Stimulated activated CD4-positive, alpha-beta T cell treated with anti-CD3 and anti-CD28 coated beads, Interleukin-4, amount 100 ng/mL, for 48 hours (primary cell): ENCODE results near the gene GPM6B.

Experiments
- DNase-seq, 2 donors: peaks; one replicate each; pipeline ENCODE4 v3.0.0-alpha.2; 2020; ENCODE audit warnings: low read depth in 2 of 2

GPM6B gene

GRCh38 chrX:13816643-13817627 lies at the start of gene GPM6B:
GPM6B (minus strand) TSS chrX:13817093; CDS start chrX:13816904, 189 bp downstream.
- no peak for DNase-seq

GRCh38 chrX:13864264-13864663 lies 47.4 kb upstream of the GPM6B start:
- no peak for DNase-seq

- DNase-seq, result no peak
Measured at GRCh38 chrX:13863324-13863723, 46.4 kb upstream of the GPM6B start.

DNA sequence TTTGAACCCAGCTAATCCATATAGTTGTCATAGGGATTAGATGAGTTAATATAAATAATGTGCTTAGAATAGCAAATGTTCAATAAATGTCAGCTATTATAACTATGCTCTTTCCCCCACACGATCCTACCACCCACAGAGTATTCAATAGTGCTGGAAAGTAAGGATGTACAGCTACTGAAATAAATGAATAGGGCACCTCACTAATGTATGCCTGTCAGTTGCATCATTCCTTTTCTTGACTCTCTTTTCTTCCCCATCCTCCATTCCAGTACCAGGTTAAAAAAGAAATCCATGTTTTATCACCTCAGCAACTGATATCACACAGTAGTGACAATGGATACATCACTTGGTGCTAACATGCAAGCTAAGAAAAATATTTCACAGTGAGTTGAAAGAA lies 42.8 kb upstream of the GPM6B start:
- no peak for DNase-seq

DNA sequence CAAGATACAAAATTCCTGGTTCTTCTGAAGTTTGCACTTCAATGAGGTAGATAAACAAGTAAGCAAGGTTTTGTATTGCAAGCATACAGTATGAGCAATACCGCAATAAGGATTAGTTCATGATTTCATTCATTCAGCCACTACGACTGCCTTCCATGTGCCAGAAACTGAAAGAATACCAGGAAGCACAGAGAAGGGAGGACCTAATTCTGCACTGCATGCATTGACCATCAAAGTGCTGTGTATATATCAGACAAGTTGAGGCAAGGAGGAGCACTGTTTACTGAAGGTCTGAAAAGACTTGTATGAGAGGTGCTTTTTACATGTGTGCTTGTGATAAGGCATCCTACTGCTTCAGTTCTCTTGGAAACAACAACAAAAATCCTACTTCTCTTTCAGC lies 40.9 kb upstream of the GPM6B start:
- no peak for DNase-seq

GRCh38 chrX:13855689-13856450 lies 39.0 kb upstream of the GPM6B start:
- DNase-seq, result no peak

- no peak for DNase-seq
Measured at GRCh38 chrX:13854003-13854402, 37.1 kb upstream of the GPM6B start.

DNA sequence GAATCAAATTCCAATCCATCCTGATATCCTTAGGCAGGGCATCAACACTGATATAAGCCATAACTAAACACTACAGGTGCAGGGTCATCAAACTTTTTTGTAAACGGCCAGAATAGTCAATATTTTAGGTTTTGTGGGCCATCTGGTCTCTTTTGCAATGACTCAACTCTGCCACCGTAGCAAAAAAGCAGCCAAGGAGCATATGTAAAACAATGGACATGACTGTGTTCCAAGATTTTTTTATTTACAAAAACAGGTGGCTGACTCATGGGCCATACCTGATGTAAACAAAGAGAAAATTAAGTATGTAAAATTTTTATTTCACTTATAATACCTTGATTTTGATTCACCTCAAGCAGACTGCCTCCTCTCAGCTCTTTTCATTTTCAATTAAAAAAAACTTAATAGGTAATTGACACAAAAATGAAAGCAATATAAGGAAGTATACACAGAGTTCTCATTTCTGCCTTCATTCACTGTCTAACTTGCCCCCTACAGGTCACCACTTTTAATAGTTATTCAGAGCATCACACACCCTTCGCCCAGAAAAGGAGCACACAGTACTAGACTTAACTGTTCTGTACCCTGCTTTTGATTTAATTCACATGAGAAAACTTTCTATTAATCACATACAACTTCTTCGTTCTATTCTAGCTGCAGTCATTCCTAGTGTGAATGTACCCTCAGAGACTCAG lies 35.3 kb upstream of the GPM6B start:
- no peak for DNase-seq

GRCh38 chrX:13845721-13846378 lies 29.0 kb upstream of the GPM6B start:
- DNase-seq, result no peak

GRCh38 chrX:13843150-13843721 lies 26.3 kb upstream of the GPM6B start:
- no peak for DNase-seq

GRCh38 chrX:13840121-13840520 lies 23.2 kb upstream of the GPM6B start:
- no peak for DNase-seq

- no peak for DNase-seq
Measured at GRCh38 chrX:13837290-13837745, 20.4 kb upstream of the GPM6B start.

DNA sequence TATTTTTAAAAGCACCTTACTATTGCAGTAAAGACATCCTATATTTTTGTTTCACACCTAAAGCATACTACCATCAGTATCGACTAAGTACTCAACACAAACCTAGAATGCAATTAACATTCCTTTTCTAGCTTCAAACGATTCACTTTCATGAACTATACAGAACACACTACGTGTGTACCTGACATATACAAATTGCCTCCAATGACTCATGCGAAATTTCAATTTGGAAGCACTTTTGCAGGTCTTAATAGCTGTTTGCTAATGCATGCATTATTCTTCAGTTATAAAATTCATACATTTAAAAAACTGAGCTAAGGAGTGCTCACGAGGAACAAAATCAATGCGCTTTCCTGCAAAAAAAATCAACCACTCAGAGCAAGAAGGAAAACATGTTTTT lies 19.7 kb upstream of the GPM6B start:
- DNase-seq, result no peak

GRCh38 chrX:13835825-13836224 lies 18.9 kb upstream of the GPM6B start:
- DNase-seq, result no peak

- no peak for DNase-seq
Measured at GRCh38 chrX:13834355-13834754, 17.5 kb upstream of the GPM6B start.

GRCh38 chrX:13829983-13830382 lies 13.1 kb upstream of the GPM6B start:
- no peak for DNase-seq

- no peak for DNase-seq
Measured at GRCh38 chrX:13828392-13828791, 11.5 kb upstream of the GPM6B start.

GRCh38 chrX:13827298-13828090 lies 10.6 kb upstream of the GPM6B start:
- no peak for DNase-seq

GRCh38 chrX:13826770-13827169 lies 9.9 kb upstream of the GPM6B start:
- no peak for DNase-seq

DNA sequence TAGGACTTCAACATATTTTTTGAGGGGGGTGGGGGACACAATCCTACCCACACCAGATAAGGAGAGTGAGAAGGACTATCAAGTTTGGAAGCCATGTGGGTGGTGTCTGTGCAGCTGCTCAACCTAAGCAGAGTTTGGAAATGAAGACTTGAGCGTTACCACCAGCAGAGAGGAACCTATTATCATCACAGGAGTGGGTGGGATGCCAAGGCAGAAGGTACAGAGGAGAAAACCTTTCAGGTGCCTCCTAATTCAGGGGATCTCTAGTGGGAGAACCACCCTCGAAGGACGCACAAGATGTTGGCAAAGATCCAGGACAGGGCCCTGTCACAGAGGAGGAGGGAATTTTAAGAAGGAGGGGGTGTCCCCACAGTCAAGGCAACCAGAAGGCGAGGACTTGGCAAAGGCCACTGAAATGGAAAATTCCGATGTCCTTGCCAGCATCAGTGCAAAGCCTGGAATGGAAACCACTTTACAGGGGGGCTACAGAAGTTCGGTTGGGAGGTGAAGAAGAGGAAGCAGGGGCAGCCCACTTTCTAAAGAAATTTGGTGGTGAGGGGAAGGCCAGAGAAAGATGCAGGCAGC lies 8.4 kb upstream of the GPM6B start:
- no peak for DNase-seq
